Activated CD4-positive, alpha-beta memory T cell treated with anti-CD3 and anti-CD28 coated beads for 36 hours (primary cell): ENCODE data around the gene ADD3. TPM values are rescaled to one million over a fixed set of nuclear protein-coding genes. Genes with fewer than 3 reads are reported as not detected.

Source experiments
- total RNA-seq, 2 experiments: library from RNA; stranded (reverse); gene quantifications; one replicate each; pipeline ENCODE4 v1.2.3, GENCODE V29; 2021

Gene ADD3
- total RNA-seq, 2 experiments from 2014 or later = 92.3 to 93.3 TPM

Other genes starting within 250 kb of the ADD3 start
- 10 to 100 TPM; 66.4 to 66.6 TPM for gene XPNPEP1, start 84.5 kb upstream of the ADD3 start, total RNA-seq
- 10 to 100 TPM; 29.3 to 33.1 TPM for gene MXI1, start 199.6 kb downstream of the ADD3 start, total RNA-seq